GM21526 (cell line): ENCODE data around the gene TMC3.

Experiments used
- ATAC-seq: cut with Tn5 transposase; IDR thresholded peaks from one replicate; pipeline ENCODE4 v1.9.1; 2021; ENCODE audit warnings: moderate library complexity; ENCODE audit not compliant: unreplicated experiment, low FRiP score

The TMC3 gene

GRCh38 chr15:81385721-81386076 lies 11.7 kb upstream of the TMC3 start:
- ATAC-seq, result no peak

GRCh38 chr15:81384891-81385720 lies 11.1 kb upstream of the TMC3 start:
- no peak for ATAC-seq

GRCh38 chr15:81381720-81382119 lies 7.7 kb upstream of the TMC3 start:
- no peak for ATAC-seq

DNA sequence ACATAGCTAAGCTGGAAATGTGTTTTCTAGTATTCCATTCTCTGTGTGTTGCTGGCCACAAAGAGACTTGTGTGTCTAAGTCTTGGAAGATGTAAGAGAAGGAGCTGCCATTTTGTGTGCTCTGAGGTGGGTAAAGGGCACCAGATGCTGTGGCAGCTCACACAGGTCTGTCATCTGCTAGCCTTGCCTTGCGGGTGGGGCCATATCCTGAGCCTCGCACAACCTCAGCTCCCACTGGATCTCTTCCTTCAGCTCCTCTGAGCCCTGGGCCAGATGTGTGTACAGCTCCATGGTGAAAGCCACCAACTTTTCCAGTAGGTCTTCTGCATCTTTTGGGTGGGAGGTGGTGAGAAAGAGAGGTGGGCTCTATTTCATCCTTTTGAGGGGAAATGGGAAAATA lies 6.7 kb upstream of the TMC3 start:
- ATAC-seq, result no peak

DNA sequence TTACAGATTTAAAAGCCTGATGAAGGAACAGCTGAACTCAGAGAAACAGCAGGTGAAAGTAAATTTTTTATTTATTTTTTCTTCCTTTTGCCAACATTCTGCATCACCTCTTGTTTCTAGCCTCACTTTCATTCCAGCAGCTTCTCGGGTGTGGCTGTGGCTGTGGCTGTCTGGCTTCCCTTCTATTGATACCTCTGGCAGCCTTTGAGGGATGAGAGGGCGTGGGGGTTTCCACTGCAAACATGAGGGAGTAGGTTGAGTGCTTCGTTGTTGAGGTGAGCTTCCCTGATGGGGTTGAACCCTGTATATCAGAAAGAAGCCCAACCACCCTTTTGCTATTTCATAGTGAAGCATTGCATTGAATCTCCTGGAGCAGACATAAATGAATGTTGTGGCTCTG lies 6.2 kb upstream of the TMC3 start:
- no peak for ATAC-seq

DNA sequence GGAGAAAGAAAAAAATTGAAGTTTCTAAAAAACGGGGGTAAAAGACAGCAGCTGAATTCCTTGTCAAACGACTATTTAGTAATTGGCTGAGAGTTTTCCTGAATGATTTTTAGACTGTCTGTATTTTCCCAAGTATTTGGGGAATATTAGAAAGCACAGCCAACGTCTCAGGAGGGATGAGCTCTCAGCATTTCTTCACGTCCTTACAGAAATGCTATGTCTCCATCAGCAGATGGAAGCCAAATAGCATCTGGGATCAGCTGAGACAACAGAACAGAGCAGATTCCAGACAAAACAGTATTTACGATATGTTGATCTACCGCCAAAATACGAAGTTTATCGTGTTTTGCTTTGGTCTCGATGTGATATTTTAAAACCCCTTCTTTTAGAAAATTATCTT lies 5.3 kb upstream of the TMC3 start:
- no peak for ATAC-seq

DNA sequence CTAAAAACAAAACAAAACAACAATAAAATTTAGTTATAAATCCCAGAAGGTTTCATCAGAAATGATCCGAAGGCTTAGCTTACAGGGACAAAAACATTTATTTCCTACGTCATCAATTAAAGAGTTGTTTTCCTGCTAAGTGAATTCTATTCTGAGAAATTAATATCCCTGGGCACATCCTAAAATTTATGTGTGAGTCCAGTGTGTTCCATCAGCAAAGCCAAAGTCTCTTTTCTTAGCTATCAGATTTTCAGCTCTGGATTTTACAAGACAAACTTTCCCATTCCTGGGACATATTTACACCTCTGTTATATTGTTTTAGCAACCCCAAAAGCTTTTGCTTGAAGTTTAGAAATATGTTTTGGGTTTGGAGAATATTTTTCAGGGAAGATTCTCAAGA lies 4.4 kb upstream of the TMC3 start:
- no peak for ATAC-seq

DNA sequence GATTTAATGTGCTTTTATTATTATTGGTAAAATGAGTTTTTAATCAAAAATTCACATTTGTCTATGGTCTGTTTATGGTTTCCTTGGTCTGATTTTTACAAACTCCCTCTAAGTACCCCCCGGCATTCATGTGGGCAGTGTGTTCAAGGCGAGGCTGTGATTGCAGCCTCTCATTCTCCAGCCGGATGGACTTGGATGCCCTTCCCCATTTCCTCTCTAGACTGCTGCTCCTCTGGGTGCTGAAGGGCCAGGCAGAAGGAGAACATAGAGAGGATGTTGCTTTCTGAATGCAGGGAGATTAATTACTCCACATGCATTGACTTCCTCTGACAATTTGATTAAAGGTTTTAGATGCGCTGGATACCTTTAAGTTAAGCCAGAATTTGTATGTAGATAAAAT lies 3.9 kb upstream of the TMC3 start:
- no peak for ATAC-seq

GRCh38 chr15:81376231-81376630 lies 2.2 kb upstream of the TMC3 start:
- no peak for ATAC-seq

DNA sequence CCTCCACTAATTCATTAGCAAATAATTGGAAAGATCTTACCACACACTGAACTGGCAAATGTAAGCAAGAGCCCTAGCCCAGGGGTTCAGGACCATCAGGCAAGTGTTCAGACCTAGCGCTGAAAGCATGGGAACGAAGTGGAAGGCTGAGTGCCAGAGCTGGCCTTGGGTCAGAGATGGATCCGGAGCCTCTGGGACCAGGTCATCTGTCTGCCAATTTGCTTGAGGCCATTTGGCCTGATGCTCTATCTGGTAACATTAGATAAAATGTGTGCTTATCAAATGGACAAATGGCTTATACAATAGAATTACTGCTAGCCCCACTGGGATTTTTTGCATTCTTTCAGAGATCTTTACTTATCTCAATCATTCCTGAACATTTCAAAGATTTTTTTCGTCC lies 1.4 kb upstream of the TMC3 start:
- ATAC-seq, result no peak

DNA sequence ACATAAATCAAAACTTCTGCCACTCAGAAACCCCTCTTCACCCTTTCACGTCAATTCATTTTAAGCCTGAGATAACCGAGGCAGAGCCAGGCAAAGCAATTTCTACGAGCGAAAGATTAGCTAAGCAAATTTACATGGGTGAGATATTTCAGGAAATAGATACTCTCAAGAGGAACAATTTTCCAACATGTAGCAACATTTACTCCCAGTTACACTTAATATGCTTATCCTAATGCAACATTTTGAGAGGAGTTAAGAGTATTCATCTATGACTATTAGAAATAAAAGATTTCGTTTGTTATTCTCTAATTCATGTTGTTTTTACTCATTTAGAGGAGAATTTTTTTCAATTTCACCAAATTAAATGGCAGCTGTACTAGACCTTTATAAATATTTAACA lies 837 bp downstream of the TMC3 start:
- no peak for ATAC-seq

DNA sequence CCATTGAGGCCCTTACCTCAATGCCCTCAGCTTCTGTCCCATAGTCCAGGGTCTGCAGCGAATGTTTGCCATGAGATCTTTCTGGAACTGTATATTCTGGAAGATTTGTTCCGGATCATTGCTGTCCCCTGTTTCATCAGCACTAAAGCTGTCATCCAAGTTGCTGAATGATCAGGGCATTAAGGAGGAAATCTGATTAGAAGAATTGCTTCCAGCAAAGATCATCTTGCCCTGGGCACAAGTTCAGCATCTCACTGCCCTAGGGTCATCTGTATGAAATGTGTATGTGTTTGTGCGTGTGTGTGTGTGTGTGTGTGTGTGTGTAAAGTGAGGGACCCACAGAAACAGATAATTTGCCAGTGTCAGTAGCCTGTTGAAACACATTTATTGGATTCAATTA lies 1.4 kb downstream of the TMC3 start:
- no peak for ATAC-seq

- no peak for ATAC-seq
These were observed 10.1 kb downstream of the TMC3 start for GRCh38 chr15:81363718-81364500.

- no peak for ATAC-seq
These were observed 10.7 kb downstream of the TMC3 start for GRCh38 chr15:81363276-81363675.

- ATAC-seq, result no peak
These were observed 11.2 kb downstream of the TMC3 start for GRCh38 chr15:81362790-81363189.

DNA sequence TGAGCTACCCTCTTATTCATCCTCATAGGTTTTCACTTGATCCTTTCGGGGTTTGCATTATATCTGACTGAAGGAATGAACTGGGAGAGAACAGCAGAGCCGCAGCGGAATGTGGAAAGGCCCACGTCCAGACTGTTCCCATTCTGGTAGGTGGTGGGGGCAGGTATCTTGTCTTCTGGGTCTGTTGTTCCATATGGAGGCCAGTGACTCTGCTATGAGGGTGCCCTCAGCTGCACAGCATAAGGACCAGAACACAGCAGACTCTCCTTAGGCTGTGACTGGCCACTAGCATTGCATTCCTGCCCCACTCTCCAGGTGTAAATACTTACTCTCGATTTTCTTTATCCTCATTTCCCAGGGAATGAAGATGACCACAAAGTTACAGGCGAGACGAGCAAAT lies 12.1 kb downstream of the TMC3 start:
- ATAC-seq, result no peak

GRCh38 chr15:81360491-81360890 lies 13.5 kb downstream of the TMC3 start:
- ATAC-seq, result no peak

DNA sequence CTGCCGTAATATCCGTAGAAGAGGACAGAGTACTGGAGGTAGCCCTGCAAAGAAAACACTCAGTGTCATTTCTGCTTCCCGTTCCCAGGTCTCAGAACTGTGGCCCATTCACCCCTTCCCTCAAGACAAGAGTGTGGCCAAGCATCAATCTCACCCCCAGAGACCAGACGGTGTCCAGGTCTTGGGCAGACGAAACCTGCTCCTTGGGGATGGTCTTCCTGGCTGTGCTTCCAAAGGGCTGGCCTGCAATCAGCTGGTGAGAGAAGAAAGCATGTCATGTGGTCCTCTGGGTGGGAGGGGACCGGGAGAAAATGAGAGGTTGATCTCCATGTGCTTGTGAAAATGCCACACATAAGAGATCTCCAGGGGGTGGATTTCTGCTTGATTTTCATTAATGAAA lies 15.8 kb downstream of the TMC3 start:
- no peak for ATAC-seq

GRCh38 chr15:81357180-81357686 lies 16.8 kb downstream of the TMC3 start:
- ATAC-seq, result no peak

DNA sequence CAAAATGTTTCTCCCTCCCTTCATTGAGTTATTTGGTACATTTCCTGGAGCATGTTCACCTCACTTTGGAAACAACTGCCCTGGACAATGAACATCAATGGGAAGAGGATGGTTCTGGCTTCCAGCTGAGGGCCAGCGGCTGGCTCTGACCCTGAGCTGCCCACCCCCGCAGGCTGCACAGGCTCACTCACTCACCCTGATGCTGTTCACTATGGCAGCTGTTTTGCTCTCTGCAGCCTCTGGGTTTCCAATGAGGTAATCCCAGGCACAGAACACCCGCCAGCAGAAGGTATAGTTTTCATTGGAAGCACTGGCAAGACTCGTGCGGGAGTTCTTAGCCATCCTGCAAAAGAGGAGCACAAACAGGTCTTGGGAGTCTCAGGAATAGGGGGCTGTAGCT lies 17.8 kb downstream of the TMC3 start:
- no peak for ATAC-seq

DNA sequence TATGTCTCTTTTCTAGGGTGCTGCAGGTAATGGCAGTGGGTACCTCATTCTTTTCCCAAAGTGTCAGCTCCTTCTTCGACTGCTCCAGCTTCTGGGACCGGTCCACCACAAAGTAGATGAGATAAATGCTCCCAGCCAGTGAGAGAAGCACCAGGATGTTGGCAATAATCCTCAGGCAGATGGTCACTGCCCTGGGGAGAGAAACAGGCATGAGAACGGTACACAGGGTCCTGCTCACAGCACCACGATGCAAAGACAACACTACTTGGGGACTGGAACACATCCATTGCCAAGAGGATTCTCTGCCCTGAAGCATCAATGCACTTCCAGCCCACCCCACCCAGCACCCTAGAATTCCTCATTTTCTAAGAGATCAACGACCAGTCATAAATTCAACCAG lies 22.4 kb downstream of the TMC3 start:
- ATAC-seq, result no peak

DNA sequence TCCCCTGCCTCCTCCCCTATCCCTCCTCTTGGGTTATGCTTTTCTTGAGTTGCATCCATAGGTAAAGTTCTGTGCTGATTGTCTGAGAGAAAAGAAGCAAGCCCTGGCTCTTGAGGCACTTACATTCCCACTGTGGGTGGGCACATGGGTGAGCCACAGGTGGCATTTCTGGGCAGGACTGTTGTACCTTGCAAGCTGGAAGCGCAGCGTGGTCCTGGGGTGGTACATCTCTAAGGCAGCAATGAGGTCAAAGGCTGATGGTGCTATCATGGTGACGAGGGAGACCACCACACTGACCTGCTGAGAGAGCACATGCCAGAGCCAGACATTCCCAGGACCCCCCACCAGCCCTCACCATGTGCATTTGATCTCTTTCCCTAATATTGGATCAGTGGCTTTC lies 24.7 kb downstream of the TMC3 start:
- ATAC-seq, result no peak
